Stimulated activated CD8-positive, alpha-beta memory T cell treated with anti-CD3 and anti-CD28 coated beads, Interleukin-2, amount 100 ng/mL, for 1 hour (primary cell): ENCODE data around the gene GRIK3.

Experiments
- DNase-seq, 2 donors: peaks; one replicate each; pipeline ENCODE4 v3.0.0-alpha.2; 2020; ENCODE audit warnings: low read depth in 2 of 2

The GRIK3 gene

DNA sequence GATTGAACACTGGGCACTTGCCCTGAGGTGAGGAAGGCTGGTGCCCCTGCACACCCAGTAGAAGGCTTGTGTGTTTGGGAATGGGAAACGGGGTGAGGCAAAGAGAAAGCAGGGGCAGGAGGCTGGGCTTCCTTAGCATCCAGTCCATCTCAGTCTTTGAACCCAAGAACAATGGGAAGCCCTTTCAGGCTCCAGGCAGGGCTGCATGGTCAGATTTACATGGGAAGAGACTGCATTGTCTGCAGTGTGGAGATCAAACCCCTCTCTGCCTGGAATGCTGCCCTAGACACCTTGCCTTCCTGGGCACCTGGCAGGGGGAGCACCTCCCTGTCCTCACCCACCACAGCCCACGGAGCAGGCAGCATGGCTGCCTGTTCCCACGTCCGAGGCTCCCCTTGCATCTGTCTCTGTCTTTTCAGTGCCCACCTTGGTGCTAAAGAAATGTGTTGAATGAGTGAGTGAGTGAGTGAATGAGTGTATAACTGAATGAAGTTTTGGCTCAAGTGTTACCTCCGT lies 268.5 kb downstream of the GRIK3 start:
- DNase-seq = no peak

GRCh38 chr1:36764798-36765197 lies 269.5 kb downstream of the GRIK3 start:
- DNase-seq = no peak

DNA sequence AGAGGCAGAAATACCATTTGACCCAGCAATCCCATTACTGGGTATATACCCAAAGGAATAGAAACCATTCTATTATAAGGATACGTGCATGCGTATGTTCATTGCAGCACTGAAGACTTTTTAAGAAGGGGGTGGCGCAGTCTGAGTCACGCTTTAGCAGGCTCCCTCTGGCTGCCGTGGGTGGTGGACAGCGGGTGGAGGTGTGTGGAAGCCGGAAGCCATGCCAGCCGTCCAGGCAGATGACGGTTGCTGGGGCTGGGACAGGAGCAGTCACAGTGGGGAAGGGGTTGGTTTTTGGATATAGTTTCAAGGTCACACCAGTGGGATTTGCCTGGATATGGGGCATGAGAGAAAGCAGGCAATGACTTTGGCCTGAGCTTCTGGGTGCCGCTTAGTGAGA lies 270.5 kb downstream of the GRIK3 start:
- no peak for DNase-seq

DNA sequence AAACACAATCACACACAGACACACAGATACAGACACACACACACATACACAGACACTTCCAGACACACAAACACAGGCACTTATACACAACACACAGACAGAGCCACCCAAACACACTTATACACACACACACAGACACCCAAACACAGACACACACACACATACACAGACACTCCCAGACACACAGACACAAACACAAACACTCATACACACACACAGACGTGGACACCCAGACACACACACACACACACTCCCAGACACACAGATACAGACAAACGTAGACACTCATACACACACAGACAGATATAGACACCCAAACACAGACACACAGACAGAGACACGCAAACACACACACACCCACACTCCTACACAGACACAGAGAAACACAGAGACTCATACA lies 272.1 kb downstream of the GRIK3 start:
- DNase-seq = no peak

GRCh38 chr1:36761113-36761512 lies 273.2 kb downstream of the GRIK3 start:
- no peak for DNase-seq

DNA sequence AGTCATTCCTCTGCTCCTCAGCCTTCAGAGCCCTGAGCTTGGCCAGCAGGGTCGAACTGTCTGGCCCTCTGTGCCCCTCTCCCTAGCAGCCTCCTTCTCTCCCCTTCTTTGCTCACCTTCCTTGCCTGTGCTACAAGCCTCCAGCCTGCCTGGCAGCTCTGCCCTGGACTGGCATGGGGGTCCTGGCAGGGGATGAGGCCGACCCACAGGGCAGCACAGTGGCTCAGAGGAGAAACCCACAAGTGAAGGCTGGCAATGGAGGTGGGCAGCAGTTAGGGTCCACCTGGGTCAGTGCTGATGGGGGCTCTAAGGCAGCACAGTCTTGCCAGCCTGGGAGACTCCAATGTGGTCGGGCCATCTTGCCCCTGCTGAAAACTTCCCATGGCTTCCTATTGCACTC lies 274.2 kb downstream of the GRIK3 start:
- no peak for DNase-seq

DNA sequence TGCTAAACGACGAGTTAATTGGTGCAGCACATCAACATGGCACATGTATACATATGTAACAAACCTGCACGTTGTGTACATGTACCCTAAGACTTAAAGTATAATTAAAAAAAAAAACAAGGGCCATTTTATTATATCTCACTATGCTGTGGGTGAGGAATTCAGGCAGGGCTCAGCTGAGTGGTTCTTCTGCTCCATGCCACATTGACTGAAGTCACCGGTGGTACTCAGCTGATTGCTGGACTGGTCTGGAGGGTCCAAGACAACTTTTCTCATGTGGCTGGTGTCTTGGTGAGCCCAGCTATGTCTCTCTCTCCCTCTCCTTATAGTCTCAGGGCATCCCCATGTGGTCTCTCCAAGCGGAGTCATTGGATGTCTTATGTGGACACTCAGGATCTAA lies 275.0 kb downstream of the GRIK3 start:
- no peak for DNase-seq

GRCh38 chr1:36755303-36756230 lies 278.7 kb downstream of the GRIK3 start:
- no peak for DNase-seq

DNA sequence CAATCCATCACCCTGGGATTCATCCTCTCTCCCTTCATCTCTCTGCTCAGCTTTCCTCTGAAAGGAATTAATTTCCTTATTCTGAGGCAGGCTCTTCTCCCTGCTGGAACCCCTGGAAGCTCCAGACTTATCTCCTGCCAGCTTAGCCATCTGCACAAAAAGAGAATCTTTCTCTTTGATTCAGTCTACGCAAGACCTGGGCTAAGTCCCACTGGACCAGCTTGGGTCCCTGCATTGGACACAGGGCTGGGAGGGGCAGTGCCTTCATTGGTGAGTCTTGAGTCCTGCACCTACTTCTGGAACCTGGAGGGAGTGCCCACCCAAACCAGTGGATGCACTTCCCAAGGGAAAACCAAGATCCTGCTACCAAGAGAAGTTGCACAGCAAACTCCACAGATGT lies 279.9 kb downstream of the GRIK3 start:
- no peak for DNase-seq

- DNase-seq = no peak
These were observed 280.9 kb downstream of the GRIK3 start for GRCh38 chr1:36753451-36753850.

DNA sequence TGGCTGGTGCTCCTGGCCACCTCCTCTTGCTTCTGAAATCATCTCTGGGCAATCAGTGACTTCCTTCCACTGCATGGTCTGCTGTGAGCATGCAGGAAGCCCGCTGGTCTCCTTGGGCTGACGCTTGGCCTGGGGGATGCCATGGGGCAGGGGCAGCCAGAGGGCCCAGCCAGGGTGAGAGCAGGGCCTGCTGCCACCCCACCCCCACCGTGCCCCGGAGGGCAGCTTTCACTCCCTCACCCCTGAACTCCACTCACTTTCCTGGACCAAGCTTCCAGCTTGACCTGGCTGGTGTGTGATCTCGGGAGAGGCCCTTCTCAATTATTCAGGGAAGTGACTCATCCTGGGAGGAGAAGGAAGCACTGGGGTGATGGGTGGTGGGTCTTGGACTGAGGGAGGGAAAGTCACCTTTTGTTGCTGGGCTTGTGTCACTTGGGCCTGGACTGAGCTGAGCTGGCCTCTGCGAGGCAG lies 281.4 kb downstream of the GRIK3 start:
- no peak for DNase-seq

GRCh38 chr1:36752431-36752830 lies 281.9 kb downstream of the GRIK3 start:
- no peak for DNase-seq

DNA sequence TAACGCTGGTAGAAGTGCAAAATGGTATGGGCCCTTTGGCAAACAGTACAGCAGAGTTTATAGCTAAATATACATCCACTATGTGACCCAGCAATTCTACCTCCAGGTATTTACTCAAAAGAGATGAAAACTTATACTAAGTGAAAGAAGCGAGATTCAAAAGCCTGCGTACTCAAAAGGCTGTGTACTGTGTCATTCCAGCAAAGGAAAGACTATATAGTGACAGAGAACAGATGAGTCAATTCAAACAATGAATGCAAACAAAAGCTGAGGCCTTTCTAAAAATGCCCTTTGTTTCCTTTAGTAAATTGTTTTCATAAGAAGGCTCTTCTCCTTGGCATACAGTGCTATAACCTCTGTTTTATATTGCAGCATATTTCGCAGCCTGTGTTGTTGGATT lies 282.8 kb downstream of the GRIK3 start:
- no peak for DNase-seq

- no peak for DNase-seq
These were observed 285.8 kb downstream of the GRIK3 start for GRCh38 chr1:36748466-36748865.
